Measurements from ENCODE around the gene HES2.
"Not testable (repeated sequence)": the region's sequence is repeated elsewhere in the genome, so short reads cannot be mapped to it uniquely, and the experiment has no call there.

HES2 gene

GRCh38 chr1:6435129-6435528 is 15.4 kb upstream of the HES2 start:
- no peak for DNase-seq

GRCh38 chr1:6434186-6434585 is 14.5 kb upstream of the HES2 start:
- no peak for DNase-seq

- not testable (repeated sequence) for DNase-seq
These were observed 12.2 kb upstream of the HES2 start for GRCh38 chr1:6431645-6432579.

GRCh38 chr1:6429660-6430411 is 10.1 kb upstream of the HES2 start:
- DNase-seq, result not testable (repeated sequence)

GRCh38 chr1:6428453-6428852 is 8.7 kb upstream of the HES2 start:
- not testable (repeated sequence) for DNase-seq

GRCh38 chr1:6427441-6428390 is 8.0 kb upstream of the HES2 start:
- DNase-seq, result no peak

GRCh38 chr1:6426972-6427350 is 7.2 kb upstream of the HES2 start:
- no peak for DNase-seq

- DNase-seq, result no peak
These were observed 6.7 kb upstream of the HES2 start for GRCh38 chr1:6426277-6426971.

- no peak for DNase-seq
These were observed 5.9 kb upstream of the HES2 start for GRCh38 chr1:6425658-6426057.

- no peak for DNase-seq
These were observed 5.2 kb upstream of the HES2 start, which contains the start of gene ESPN for GRCh38 chr1:6424619-6425593. ESPN (plus strand) TSS chr1:6424776; CDS start chr1:6424956, 180 bp downstream.

GRCh38 chr1:6424000-6424565 is 4.4 kb upstream of the HES2 start:
- no peak for DNase-seq

GRCh38 chr1:6423321-6423999 is 3.7 kb upstream of the HES2 start:
- DNase-seq, result peak; percentile 60

- DNase-seq, result no peak
These were observed 1.5 kb upstream of the HES2 start for GRCh38 chr1:6421266-6421665.

- DNase-seq, result no peak
These were observed 829 bp upstream of the HES2 start for GRCh38 chr1:6420454-6421042.

- no peak for DNase-seq
These were observed 319 bp downstream of the HES2 start for GRCh38 chr1:6419397-6419803.

- no peak for DNase-seq
These were observed 887 bp downstream of the HES2 start for GRCh38 chr1:6418668-6419396.

GRCh38 chr1:6417961-6418667 is 1.6 kb downstream of the HES2 start:
- no peak for DNase-seq

GRCh38 chr1:6416906-6417305 is 2.8 kb downstream of the HES2 start:
- DNase-seq, result no peak

All from central memory CD4-positive, alpha-beta T cell (primary cell).